Bone marrow (tissue), 2 donors: ENCODE measurements around the gene CCR9.
"Not testable (repeated sequence)": the region's sequence is repeated elsewhere in the genome, so short reads cannot be mapped to it uniquely, and the experiment has no call there.

ENCODE experiments used
- DNase-seq, 2 donors: peaks; one replicate each; lab custom pipeline; 2025; lab: John Stamatoyannopoulos, UW

The CCR9 gene

DNA sequence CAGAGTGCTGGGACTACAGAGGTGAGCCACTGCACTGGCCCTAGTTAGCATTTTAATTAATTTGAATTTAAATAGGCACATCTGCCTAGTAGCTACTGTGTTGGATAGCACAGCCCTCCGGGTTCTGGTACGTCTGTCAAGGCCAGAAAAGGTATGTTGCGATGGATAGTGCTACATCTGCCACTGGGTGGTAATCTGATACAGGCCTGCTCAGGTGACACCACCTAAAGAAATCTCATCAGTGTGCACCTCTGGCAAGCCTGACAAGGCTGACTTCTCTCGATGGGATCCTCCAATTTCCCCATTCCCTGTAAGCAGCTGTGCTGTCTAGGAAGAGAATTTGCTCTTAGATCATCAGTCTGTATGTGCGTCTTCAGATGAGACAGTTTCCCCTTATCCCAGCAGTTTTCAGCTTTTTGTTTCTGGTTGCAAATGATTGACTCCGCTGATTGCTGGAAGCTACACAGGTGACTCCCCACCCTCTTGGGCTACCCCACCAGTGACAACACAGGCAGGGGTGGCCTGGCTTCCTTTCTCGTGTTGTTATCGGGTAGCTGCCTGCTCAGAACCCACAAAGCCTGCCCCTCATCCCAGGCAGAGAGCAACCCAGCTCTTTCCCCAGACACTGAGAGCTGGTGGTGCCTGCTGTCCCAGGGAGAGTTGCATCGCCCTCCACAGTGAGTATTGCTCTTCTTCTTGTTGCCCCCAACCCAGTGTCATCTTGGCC is at the start of gene CCR9:
CCR9 (plus strand) TSS at position 565 of the 727 bp plus-strand sequence. CDS start 8,391 bp downstream, outside the sequence.
- no peak for DNase-seq

- DNase-seq: no peak
These were observed 47.9 kb upstream of the CCR9 start for GRCh38 chr3:45838466-45838865.

GRCh38 chr3:45841420-45841756 is 45.0 kb upstream of the CCR9 start:
- DNase-seq: peak in 1 of 2 donors; percentile 51

GRCh38 chr3:45841757-45842491 is 44.4 kb upstream of the CCR9 start, which contains the start of gene LZTFL1:
TSS of gene LZTFL1 (minus strand) at chr3:45842119. CDS start at chr3:45841991, 128 bp downstream.
- DNase-seq: peak; percentile 66 to 93

DNA sequence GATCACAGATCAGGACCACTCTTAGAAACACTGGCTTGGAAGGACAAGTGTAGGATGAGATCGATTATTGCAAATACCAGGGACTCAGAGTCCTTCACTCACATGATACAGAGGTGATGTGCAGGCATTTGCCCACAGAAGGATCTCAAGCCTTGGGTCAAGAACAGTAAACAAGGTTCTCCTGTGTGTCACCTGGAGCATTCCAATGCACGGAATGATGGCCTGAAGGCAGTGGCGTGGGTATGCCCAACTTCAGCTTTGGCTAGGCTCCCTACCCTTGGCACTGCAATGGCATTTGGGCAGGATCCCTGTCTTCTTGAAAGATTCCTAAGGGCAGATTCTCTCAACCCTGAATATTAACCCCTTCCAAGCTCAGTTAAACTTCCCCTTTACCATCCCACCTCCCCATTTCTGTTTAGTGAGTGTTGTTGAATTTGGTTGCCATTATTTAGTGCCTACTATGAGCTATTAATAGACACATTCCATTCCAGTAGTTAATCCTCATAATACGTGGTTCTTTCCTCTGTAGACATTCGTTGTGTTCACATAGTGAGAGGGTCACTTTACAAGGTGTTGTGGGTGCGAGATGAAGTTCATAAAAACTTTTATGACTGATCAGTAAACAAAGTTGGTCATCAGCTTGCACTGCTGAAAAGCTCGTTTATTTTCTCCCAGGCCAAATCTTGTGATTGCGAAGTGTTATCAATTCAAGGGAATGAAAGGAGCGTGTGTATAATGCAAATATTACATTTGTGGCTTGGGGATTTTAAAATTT is 43.3 kb upstream of the CCR9 start:
- DNase-seq: no peak

GRCh38 chr3:45844616-45845015 is 41.7 kb upstream of the CCR9 start:
- DNase-seq: no peak

DNA sequence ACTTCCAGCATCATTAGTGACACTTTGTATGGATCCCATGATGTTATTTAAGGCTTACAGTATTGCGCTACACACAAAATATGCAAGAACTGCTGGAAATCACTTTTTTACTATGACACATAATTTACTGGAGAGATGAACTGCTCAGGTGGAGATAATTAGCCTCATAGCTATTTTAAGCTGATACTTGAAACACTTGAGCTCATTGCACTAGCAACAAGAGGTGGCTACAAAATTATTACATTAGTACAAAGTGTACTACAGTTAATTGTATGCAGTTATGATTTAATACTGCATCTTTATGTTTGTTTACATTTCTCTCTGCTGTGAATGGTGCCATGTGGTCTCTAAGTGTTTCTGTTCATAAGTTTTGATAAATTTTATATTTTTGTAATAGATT is 38.0 kb upstream of the CCR9 start:
- DNase-seq: no peak

- peak in 1 of 2 donors; percentile 21 for DNase-seq
These were observed 33.5 kb upstream of the CCR9 start for GRCh38 chr3:45852828-45853227.

GRCh38 chr3:45856323-45856722 is 30.0 kb upstream of the CCR9 start:
- not testable (repeated sequence) for DNase-seq

GRCh38 chr3:45857024-45857423 is 29.3 kb upstream of the CCR9 start:
- DNase-seq: not testable (repeated sequence)

GRCh38 chr3:45858809-45859543 is 27.4 kb upstream of the CCR9 start:
- no peak for DNase-seq

- DNase-seq: no peak
These were observed 25.9 kb upstream of the CCR9 start for GRCh38 chr3:45860481-45860880.

GRCh38 chr3:45861043-45861719 is 25.2 kb upstream of the CCR9 start:
- DNase-seq: no peak

GRCh38 chr3:45864760-45865519 is 21.4 kb upstream of the CCR9 start:
- DNase-seq: no peak

DNA sequence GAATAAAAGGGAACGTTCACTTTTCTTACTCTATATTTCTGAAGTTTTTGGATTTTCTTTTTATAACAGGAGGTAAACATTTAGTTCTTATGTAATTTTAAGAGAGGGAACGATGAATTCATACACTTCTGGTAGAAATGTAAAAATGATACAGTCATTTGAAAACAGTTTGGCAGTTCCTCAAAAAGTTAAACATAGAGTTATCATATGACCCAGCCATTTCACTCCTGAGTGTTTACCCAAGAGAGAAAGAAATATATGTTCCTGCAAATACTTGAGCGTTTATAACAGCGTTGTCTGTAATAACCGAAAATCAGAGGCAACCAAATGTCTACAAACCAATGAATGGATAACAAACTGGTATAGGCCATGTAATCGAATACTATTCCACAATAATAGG is 20.8 kb upstream of the CCR9 start:
- no peak for DNase-seq

GRCh38 chr3:45868213-45868612 is 18.1 kb upstream of the CCR9 start:
- no peak for DNase-seq

DNA sequence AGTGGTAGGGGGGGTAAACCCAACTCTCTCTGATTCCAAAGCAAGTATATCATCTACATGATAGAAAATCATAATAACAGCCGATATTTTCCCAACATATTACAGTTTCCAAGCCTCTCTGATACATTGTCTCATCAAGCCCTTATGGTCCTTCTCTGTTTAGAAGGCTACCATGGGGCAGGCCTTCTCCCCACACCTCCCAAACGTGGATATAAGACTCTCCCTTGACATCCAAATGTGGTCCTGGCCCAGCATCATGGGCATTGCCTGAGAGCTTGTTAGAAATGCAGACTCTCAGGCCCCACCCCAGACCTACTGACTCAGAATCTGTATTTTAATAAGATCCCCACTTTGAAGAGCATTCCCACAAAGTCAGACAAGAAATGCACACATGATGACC is 17.7 kb upstream of the CCR9 start:
- no peak for DNase-seq

GRCh38 chr3:45869638-45870037 is 16.7 kb upstream of the CCR9 start:
- no peak for DNase-seq

- no peak for DNase-seq
These were observed 16.2 kb upstream of the CCR9 start for GRCh38 chr3:45870099-45870498.

GRCh38 chr3:45871780-45872179 is 14.6 kb upstream of the CCR9 start:
- no peak for DNase-seq

- DNase-seq: no peak
These were observed 13.8 kb upstream of the CCR9 start for GRCh38 chr3:45872569-45872968.
